GM13976 (cell line): Measurements from ENCODE around the gene PDE4D.

Experiments
- DNase-seq: peaks from one replicate; pipeline ENCODE4 v3.0.0; 2012; ENCODE audit warnings: low spot score
- CTCF ChIP-seq: IDR thresholded peaks from 2 replicates; pipeline ENCODE4 v1.5.1; 2012; ENCODE audit warnings: borderline replicate concordance, mild to moderate bottlenecking; ENCODE audit not compliant: insufficient read depth; ENCODE audit errors: extremely low read depth, missing control alignments, control extremely low read depth
- in situ Hi-C: fragments of 300-500 bp; cut with MboI; formaldehyde crosslinking; loops from one replicate; pipeline ENCODE4 v1.12.0; 2022; ENCODE audit warnings: low sequenced_read_pairs, mixed read lengths, inconsistent platforms; ENCODE audit not compliant: unreplicated experiment

Gene PDE4D

GRCh38 chr5:59143926-59144333 lies 749.6 kb downstream of the PDE4D start:
- in situ Hi-C loops = no loop called here
- TF ChIP-seq CTCF = no peak
- DNase-seq = peak; percentile 32

- no peak for TF ChIP-seq CTCF
- no peak for DNase-seq
- in situ Hi-C loops = no loop called here
Measured at GRCh38 chr5:59142927-59143326, 750.6 kb downstream of the PDE4D start.

- TF ChIP-seq CTCF = no peak
- no peak for DNase-seq
- in situ Hi-C loops = no loop called here
Measured at GRCh38 chr5:59142138-59142537, 751.4 kb downstream of the PDE4D start.

GRCh38 chr5:59140133-59140532 lies 753.4 kb downstream of the PDE4D start:
- no peak for TF ChIP-seq CTCF
- DNase-seq = no peak
- in situ Hi-C loops = no loop called here

GRCh38 chr5:59139695-59140094 lies 753.8 kb downstream of the PDE4D start:
- in situ Hi-C loops = no loop called here

GRCh38 chr5:59138509-59138908 lies 755.0 kb downstream of the PDE4D start:
- in situ Hi-C loops = no loop called here
- DNase-seq = no peak
- no peak for TF ChIP-seq CTCF

More at GRCh38 chr5:59139695-59140094, 753.8 kb downstream of the PDE4D start:
- no peak for DNase-seq
- TF ChIP-seq CTCF = no peak

GRCh38 chr5:59137846-59138245 lies 755.7 kb downstream of the PDE4D start:
- no peak for TF ChIP-seq CTCF
- DNase-seq = no peak
- in situ Hi-C loops = no loop called here
